Upper lobe of right lung (tissue), 1 donor: ENCODE measurements around the gene CT45A1. TPM values are rescaled to one million over a fixed set of nuclear protein-coding genes. Genes with fewer than 3 reads are reported as not detected.
"Not testable (repeated sequence)": the region's sequence is repeated elsewhere in the genome, so short reads cannot be mapped to it uniquely, and the experiment has no call there.

Source experiments
- ATAC-seq: fragments of 200-7000 bp; cut with Tn5 transposase; one replicate; pipeline ENCODE4 v1.9.1; 2020; ENCODE audit warnings: mild to moderate bottlenecking, moderate library complexity
- DNase-seq: peaks from one replicate; pipeline ENCODE4 v3.0.0-alpha.2; 2020
- H3K27ac ChIP-seq: fragments of 200-600 bp; one replicate; pipeline ENCODE4 v1.8.0; 2022
- H3K27me3 ChIP-seq: fragments of 200-600 bp; one replicate; pipeline ENCODE4 v1.8.0; 2022; ENCODE audit warnings: mild to moderate bottlenecking
- H3K36me3 ChIP-seq: fragments of 200-600 bp; one replicate; pipeline ENCODE4 v1.8.0; 2022
- H3K4me1 ChIP-seq: fragments of 200-600 bp; one replicate; pipeline ENCODE4 v1.8.0; 2022
- H3K4me3 ChIP-seq: fragments of 200-600 bp; one replicate; pipeline ENCODE4 v1.8.0; 2022; ENCODE audit warnings: mild to moderate bottlenecking
- H3K9me3 ChIP-seq: fragments of 200-600 bp; one replicate; pipeline ENCODE4 v1.8.0; 2022
- intact Hi-C: fragments of 100-400 bp; cut with DNase I; formaldehyde crosslinking; loops from one replicate; pipeline ENCODE4 v1.11.0; 2022
- long read RNA-seq: library from polyadenylated mRNA; unstranded; transcript quantifications from one replicate; pipeline ENCODE4 v2.0.0, GENCODE V29; 2021
- total RNA-seq: library from RNA; stranded (reverse); fragmentation: NEBNext Ultra II Directional; extraction: Animal tissue kit (Norgen Biotek cat#: 25700); gene quantifications from one replicate; pipeline ENCODE4 v1.2.1, GENCODE V29; 2021
- TF ChIP-seq, protein P1 (sequence below): fragments of 200-600 bp; IDR thresholded peaks from one replicate; pipeline ENCODE4 v1.8.0; 2022; ENCODE audit warnings: antibody characterized with exemption
- donor health status: DM: no; HTN: yes; CAD: no; lungs with severe emphysema.

Gene CT45A1, protein sequence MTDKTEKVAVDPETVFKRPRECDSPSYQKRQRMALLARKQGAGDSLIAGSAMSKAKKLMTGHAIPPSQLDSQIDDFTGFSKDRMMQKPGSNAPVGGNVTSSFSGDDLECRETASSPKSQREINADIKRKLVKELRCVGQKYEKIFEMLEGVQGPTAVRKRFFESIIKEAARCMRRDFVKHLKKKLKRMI
- total RNA-seq = not detected
- long read RNA-seq = 0 reads

DNA sequence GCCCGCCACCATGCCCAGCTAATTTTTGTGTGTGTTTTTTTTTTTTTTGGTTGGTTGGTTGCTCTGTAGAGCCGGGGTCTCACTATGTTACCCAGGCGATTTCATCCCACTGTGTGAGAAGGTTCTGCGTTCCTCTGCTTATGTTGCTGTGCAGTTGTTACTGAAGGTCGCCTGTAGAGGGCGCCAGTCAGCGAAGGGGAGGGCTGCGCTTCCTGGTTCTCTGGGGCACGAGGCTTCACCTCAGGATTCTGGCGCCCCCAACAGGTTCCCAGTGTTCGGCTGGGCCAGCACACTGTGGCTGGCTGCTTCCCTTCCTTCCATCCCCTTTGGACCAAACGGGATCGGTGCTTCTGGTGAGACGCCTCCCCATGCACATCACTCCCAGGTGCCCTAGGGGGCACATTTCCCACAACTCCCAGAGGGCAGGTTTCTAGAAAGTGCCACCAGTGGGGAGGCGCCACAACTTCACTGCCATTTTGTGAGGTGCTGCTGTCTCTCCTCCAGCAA is at the start of gene CT45A1:
TSS of gene CT45A1 (plus strand) at position 457 of the 507 bp plus-strand sequence. CDS start 5,302 bp downstream, outside the sequence.
- intact Hi-C loops, H3K4me3 ChIP-seq, ATAC-seq, H3K36me3 ChIP-seq, DNase-seq, H3K27me3 ChIP-seq, H3K9me3 ChIP-seq, H3K4me1 ChIP-seq, H3K27ac ChIP-seq: not testable (repeated sequence)

DNA sequence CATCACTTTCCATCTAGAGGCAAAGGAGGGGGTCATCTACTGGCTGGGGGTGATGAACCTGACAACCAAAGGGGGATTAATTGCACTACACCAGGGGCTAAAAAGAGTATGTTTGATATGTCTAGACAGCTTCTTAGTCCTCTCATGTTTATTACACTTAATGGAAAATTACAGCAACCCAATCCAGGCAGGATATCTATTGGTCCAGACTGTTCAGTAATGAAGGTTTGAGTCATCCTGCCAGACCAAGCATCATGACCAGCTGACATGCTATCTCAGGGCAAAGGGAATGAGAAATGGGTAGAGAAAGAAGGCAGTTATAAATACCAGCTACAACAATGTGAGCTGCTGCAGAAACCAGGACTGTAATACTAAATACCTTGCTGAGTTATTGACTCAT is 40.5 kb upstream of the CT45A1 start:
- H3K9me3 ChIP-seq, ATAC-seq, H3K27me3 ChIP-seq, H3K36me3 ChIP-seq, DNase-seq, H3K27ac ChIP-seq, H3K4me1 ChIP-seq, intact Hi-C loops, H3K4me3 ChIP-seq: not testable (repeated sequence)

DNA sequence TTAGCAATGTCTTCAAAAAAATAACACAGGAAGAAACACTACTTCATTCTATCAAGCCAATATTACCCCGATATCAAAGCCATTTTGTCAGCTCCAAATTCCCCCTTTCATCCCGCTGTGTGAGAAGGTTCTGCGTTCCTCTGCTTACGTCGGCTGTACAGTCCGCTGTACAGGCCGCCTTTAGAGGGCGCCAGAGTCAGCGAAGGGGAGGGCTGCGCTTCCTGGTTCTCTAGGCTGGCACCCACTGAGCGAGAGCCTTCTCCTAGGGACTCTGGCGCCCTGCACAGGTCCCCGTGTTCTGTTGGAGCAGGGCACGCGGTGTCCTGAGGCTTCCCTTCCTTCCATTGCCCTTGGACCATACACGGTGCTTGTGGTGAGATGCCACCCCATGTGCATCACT is 25.3 kb upstream of the CT45A1 start:
- intact Hi-C loops = no loop called here
- ATAC-seq = no peak
- H3K4me1 ChIP-seq = no peaks in the 10 kb centered on the region

DNA sequence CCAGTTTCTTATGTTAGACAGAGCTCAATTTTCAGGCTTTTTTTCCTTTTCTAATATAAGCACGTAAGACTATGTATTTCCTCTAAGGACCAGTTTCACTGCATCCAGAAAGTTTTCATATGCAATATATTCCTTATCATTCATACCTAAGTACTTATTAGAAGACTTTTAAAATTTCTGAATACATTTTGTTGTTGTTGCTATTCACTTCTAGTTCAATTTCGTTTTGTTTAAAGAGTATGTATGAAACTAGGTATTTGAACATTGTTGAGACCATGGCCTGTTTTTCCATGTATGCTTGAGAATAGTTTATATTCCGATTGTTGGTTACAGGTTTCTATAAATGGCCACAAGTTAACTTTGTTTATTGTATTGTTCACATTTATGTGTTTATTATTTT is 18.0 kb upstream of the CT45A1 start:
- Histone ChIP-seq H3K4me3 (no peak overlapping the region), H3K4me1 (no peaks in the 10 kb centered on the region), H3K27ac (no peak overlapping the region), H3K36me3 (no peaks in the 10 kb centered on the region), H3K27me3 (no peaks in the 10 kb centered on the region), H3K9me3 (no peaks in the 10 kb centered on the region)
- ATAC-seq (no peak), DNase-seq (no peak)
- intact Hi-C loops = no loop called here
- TF ChIP-seq, protein P1, sequence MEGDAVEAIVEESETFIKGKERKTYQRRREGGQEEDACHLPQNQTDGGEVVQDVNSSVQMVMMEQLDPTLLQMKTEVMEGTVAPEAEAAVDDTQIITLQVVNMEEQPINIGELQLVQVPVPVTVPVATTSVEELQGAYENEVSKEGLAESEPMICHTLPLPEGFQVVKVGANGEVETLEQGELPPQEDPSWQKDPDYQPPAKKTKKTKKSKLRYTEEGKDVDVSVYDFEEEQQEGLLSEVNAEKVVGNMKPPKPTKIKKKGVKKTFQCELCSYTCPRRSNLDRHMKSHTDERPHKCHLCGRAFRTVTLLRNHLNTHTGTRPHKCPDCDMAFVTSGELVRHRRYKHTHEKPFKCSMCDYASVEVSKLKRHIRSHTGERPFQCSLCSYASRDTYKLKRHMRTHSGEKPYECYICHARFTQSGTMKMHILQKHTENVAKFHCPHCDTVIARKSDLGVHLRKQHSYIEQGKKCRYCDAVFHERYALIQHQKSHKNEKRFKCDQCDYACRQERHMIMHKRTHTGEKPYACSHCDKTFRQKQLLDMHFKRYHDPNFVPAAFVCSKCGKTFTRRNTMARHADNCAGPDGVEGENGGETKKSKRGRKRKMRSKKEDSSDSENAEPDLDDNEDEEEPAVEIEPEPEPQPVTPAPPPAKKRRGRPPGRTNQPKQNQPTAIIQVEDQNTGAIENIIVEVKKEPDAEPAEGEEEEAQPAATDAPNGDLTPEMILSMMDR = no peak

More for the DNA sequence above, 25.3 kb upstream of the CT45A1 start:
- no peak overlapping the region for H3K4me3 ChIP-seq
- H3K27ac ChIP-seq = no peak overlapping the region
- H3K36me3 ChIP-seq = no peaks in the 10 kb centered on the region
- TF ChIP-seq, protein P1 = no peak
- H3K9me3 ChIP-seq = no peaks in the 10 kb centered on the region
- DNase-seq = no peak
- no peaks in the 10 kb centered on the region for H3K27me3 ChIP-seq

DNA sequence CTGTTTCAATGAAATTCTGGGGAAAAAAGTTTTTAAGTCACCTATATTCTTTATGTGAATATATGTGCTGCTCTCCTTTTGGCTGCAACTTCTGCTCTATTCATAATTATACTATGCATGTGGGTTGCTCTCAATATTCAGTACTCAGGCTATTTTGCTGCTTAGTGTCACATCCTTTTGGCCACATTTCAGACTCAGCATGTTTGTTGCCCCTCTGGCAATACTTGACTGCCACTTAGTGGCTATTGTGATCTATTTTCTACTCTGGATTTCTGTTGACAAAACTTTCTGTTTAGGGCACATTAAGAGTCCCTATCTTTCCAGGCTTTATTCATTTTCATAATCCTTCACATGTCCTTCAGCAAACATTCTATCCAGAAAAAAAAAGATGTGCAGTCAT is 15.8 kb upstream of the CT45A1 start:
- H3K4me1 ChIP-seq = no peaks in the 10 kb centered on the region
- H3K27ac ChIP-seq = no peak overlapping the region
- TF ChIP-seq, protein P1 = no peak
- no peaks in the 10 kb centered on the region for H3K27me3 ChIP-seq
- H3K9me3 ChIP-seq = no peaks in the 10 kb centered on the region
- DNase-seq (no peak), ATAC-seq (no peak)
- no peaks in the 10 kb centered on the region for H3K36me3 ChIP-seq
- no peak overlapping the region for H3K4me3 ChIP-seq
- intact Hi-C loops = no loop called here

DNA sequence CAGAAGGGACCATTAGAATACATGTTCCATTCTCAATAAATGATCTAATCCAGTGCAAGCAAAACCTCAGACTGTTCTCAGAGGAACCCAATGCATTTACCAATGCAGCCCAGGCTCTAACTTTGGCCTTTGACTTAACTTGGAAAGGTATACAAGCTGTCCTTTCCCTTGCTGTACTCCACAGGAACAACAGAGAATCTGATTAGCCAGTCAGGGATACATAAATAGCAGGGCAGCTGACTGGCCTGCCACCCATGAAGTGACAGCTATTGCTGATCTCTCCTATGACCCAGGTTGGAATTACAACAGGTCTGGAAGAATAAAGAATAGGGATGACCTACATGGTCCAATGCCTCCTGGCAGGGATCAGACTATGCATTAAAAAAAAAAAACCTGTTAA is 14.5 kb upstream of the CT45A1 start:
- H3K4me1 ChIP-seq = no peaks in the 10 kb centered on the region
- TF ChIP-seq, protein P1 = no peak
- no peak overlapping the region for H3K4me3 ChIP-seq
- ATAC-seq = no peak
- no peaks in the 10 kb centered on the region for H3K36me3 ChIP-seq
- no peaks in the 10 kb centered on the region for H3K9me3 ChIP-seq
- no peak for DNase-seq
- H3K27ac ChIP-seq = no peak overlapping the region
- no peaks in the 10 kb centered on the region for H3K27me3 ChIP-seq
- intact Hi-C loops = no loop called here

DNA sequence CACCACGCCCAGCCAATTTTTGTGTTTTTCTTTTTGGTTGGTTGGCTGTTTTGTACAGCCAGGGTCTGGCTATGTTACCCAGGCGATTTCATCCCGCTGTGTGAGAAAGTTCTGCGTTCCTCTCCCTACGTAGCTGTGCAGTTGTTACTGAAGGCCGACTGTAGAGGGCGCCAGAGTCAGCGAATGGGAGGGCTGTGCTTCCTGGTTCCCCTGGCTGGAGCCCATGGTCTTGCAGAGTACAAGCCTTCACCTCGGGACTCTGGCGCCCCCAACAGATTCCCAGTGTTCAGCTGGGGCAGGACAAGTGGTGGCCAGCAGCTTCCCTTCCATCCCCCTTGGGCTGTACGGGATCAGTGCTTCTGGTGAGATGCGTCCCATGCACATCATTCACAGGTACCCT is 5.6 kb upstream of the CT45A1 start:
- Histone ChIP-seq H3K4me3 (no peak overlapping the region), H3K36me3 (no peaks in the 10 kb centered on the region), H3K27ac (no peak overlapping the region), H3K9me3 (no peaks in the 10 kb centered on the region), H3K27me3 (no peaks in the 10 kb centered on the region), H3K4me1 (no peaks in the 10 kb centered on the region)
- DNase-seq (no peak), ATAC-seq (peak; percentile 44)
- intact Hi-C loops = no loop called here
- TF ChIP-seq, protein P1 = peak; percentile 29
